Measurements from ENCODE around the gene UBE4B.

DNA sequence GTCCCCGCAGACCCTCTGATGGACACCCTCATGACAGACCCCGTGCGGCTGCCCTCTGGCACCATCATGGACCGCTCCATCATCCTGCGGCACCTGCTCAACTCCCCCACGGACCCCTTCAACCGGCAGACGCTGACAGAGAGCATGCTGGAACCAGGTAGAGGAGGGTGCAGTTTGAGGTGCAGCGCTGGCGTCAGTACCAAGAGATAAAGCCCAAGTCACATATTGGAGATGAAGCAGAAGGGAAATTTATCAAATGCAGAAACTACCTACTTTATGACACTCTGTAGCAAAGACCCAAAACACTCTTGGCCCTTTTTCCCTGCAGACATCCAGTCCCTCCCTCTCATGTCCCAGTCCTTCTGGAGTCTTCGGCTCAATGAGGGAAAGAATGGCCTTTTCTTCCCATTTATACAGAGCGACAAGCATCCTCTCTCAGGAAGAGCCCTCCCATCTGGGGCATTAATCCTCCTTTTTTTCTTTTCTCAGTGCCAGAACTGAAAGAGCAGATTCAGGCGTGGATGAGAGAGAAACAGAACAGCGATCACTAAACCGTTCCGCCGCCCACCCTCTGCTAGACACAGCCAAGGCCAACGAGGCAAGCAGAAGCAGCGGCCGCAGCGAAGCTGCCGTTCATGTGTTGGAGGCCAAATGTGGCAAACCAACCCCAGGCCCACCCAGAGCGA is 146.8 kb downstream of the UBE4B start:
- TF ChIP-seq, protein P1, sequence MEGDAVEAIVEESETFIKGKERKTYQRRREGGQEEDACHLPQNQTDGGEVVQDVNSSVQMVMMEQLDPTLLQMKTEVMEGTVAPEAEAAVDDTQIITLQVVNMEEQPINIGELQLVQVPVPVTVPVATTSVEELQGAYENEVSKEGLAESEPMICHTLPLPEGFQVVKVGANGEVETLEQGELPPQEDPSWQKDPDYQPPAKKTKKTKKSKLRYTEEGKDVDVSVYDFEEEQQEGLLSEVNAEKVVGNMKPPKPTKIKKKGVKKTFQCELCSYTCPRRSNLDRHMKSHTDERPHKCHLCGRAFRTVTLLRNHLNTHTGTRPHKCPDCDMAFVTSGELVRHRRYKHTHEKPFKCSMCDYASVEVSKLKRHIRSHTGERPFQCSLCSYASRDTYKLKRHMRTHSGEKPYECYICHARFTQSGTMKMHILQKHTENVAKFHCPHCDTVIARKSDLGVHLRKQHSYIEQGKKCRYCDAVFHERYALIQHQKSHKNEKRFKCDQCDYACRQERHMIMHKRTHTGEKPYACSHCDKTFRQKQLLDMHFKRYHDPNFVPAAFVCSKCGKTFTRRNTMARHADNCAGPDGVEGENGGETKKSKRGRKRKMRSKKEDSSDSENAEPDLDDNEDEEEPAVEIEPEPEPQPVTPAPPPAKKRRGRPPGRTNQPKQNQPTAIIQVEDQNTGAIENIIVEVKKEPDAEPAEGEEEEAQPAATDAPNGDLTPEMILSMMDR (IDR thresholded peaks at IDR 0.05; ENCODE audit: low read depth, low read length, missing input control), result no peak
- TF ChIP-seq GABPA (IDR thresholded peaks at IDR 0.05 in 1 of 2, conservative IDR thresholded peaks at IDR 0.05 in 1 of 2), result no peak
- TF ChIP-seq TAF1 (conservative IDR thresholded peaks at IDR 0.05), result no peak
- TF ChIP-seq ZBTB33 (IDR thresholded peaks at IDR 0.05), result no peak
- no peak for TF ChIP-seq RAD21 (IDR thresholded peaks at IDR 0.05)
- TF ChIP-seq YY1 (IDR thresholded peaks at IDR 0.05), result no peak
- TF ChIP-seq, protein P2, sequence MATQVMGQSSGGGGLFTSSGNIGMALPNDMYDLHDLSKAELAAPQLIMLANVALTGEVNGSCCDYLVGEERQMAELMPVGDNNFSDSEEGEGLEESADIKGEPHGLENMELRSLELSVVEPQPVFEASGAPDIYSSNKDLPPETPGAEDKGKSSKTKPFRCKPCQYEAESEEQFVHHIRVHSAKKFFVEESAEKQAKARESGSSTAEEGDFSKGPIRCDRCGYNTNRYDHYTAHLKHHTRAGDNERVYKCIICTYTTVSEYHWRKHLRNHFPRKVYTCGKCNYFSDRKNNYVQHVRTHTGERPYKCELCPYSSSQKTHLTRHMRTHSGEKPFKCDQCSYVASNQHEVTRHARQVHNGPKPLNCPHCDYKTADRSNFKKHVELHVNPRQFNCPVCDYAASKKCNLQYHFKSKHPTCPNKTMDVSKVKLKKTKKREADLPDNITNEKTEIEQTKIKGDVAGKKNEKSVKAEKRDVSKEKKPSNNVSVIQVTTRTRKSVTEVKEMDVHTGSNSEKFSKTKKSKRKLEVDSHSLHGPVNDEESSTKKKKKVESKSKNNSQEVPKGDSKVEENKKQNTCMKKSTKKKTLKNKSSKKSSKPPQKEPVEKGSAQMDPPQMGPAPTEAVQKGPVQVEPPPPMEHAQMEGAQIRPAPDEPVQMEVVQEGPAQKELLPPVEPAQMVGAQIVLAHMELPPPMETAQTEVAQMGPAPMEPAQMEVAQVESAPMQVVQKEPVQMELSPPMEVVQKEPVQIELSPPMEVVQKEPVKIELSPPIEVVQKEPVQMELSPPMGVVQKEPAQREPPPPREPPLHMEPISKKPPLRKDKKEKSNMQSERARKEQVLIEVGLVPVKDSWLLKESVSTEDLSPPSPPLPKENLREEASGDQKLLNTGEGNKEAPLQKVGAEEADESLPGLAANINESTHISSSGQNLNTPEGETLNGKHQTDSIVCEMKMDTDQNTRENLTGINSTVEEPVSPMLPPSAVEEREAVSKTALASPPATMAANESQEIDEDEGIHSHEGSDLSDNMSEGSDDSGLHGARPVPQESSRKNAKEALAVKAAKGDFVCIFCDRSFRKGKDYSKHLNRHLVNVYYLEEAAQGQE (IDR thresholded peaks at IDR 0.05), result no peak
- TF ChIP-seq SP1 (IDR thresholded peaks at IDR 0.05), result no peak
- TF ChIP-seq JUND (IDR thresholded peaks at IDR 0.05), result no peak
- no peak for TF ChIP-seq MAX (IDR thresholded peaks at IDR 0.05)
- no peak for TF ChIP-seq FOXA1 (IDR thresholded peaks at IDR 0.05)
- no peak for TF ChIP-seq HNF4G (IDR thresholded peaks at IDR 0.05)
- no peak for TF ChIP-seq HNF4A (conservative IDR thresholded peaks at IDR 0.05)
